Measurements from ENCODE around the gene BORCS5.

DNA sequence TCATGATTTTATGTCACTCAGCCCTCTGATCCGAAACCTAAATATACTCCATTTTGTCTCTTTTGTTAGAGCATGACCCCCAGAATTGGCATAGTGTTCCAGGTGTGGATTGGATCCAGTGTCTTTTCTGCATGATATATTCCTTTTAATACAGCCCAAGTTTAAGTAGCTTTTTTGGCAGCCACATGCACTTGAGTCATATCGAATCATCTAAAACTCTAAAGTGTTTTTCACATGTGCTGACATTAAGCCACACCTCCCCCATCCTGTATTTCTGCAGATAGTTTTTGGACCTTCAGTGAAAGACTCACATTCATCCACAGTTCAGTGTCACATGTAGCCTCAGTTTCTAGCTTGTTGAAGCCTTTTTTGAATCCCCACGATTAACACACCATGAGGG is 30.6 kb downstream of the BORCS5 start:
- TF ChIP-seq POLR2AphosphoS5 (IDR thresholded peaks at IDR 0.05; ENCODE audit: borderline replicate concordance, low read depth, low read length) (no peak), EZH2 (IDR thresholded peaks at IDR 0.05) (no peak), FOXP2 (optimal IDR thresholded peaks at IDR 0.05; ENCODE audit: control extremely low read depth, extremely low read length, insufficient read depth) (no peak)

Data from SK-N-MC (cell line).